ENCODE measurements around the gene IGF2BP2. TPM values are rescaled to one million over a fixed set of nuclear protein-coding genes. Genes with fewer than 3 reads are reported as not detected.

IGF2BP2 gene
- total and polyA plus RNA-seq, 9 of the 15 experiments (the other 6 are each of a cell fraction or from before 2014, with no cell fraction given) = 3.2 to 59.6 (median 30.5) TPM

- TF ChIP-seq AFF4 (CRISPR knock-in tag; IDR thresholded peaks at IDR 0.05) = no peak
- no peak for TF ChIP-seq KLF6 (CRISPR knock-in tag; IDR thresholded peaks at IDR 0.05; ENCODE audit: borderline replicate concordance)
- TF ChIP-seq TRIM24 (IDR thresholded peaks at IDR 0.05) = no peak
- no peak for TF ChIP-seq ETV1 (tag; conservative IDR thresholded peaks at IDR 0.05; ENCODE audit: low read depth)
- no peak for TF ChIP-seq MGA (IDR thresholded peaks at IDR 0.05)
- no peak for TF ChIP-seq ZC3H4 (CRISPR knock-in tag; IDR thresholded peaks at IDR 0.05; ENCODE audit: borderline replicate concordance)
- TF ChIP-seq XRCC5 (IDR thresholded peaks at IDR 0.05; ENCODE audit: low read depth, low read length) = no peak
- no peak for TF ChIP-seq ZNF589 (CRISPR knock-in tag; IDR thresholded peaks at IDR 0.05; ENCODE audit: low read depth)
- TF ChIP-seq SOX6 (IDR thresholded peaks at IDR 0.05) = no peak
- TF ChIP-seq HNRNPH1 (optimal IDR thresholded peaks at IDR 0.05; ENCODE audit: low read depth, low read length) = no peak
- TF ChIP-seq MLX (CRISPR knock-in tag; conservative IDR thresholded peaks at IDR 0.05) = no peak
Observed at GRCh38 chr3:185728630-185729336, 96.1 kb downstream of the IGF2BP2 start (continued).
